Ectodermal cell (in vitro differentiated cells): ENCODE measurements around the gene PARN. TPM values are rescaled to one million over a fixed set of nuclear protein-coding genes. Genes with fewer than 3 reads are reported as not detected.

Experiments
- H3K27ac ChIP-seq: 2 replicates; pipeline ENCODE4 v1.7.0; 2013; ENCODE audit warnings: mild to moderate bottlenecking, low read depth, low read length; ENCODE audit not compliant: insufficient read depth, poor library complexity, severe bottlenecking
- H3K27me3 ChIP-seq: 2 replicates; pipeline ENCODE4 v1.7.0; 2013; ENCODE audit warnings: mild to moderate bottlenecking, low read length; ENCODE audit not compliant: insufficient read depth, control insufficient read depth, poor library complexity, severe bottlenecking
- H3K36me3 ChIP-seq: one replicate; pipeline ENCODE4 v1.7.0; 2013; ENCODE audit warnings: low read length; ENCODE audit not compliant: control insufficient read depth, insufficient read depth
- H3K4me1 ChIP-seq: one replicate; pipeline ENCODE4 v1.7.0; 2013; ENCODE audit warnings: low read length; ENCODE audit not compliant: control insufficient read depth, insufficient read depth
- H3K4me3 ChIP-seq: 2 replicates; pipeline ENCODE4 v1.7.0; 2013; ENCODE audit warnings: low read depth, low read length, control low read depth; ENCODE audit not compliant: insufficient read depth
- H3K9me3 ChIP-seq: 2 replicates; pipeline ENCODE4 v1.7.0; 2013; ENCODE audit warnings: mild to moderate bottlenecking, low read length, moderate library complexity; ENCODE audit not compliant: control insufficient read depth
- WGBS, 2 experiments: methylation state at CpG; one replicate each; pipeline ENCODE4 v1.1.7; 2013; ENCODE audit warnings: missing lambda C conversion rate in 2 of 2; 5-methylcytosine and 5-hydroxymethylcytosine counted together
- polyA plus RNA-seq, 4 experiments: library from polyadenylated mRNA; stranded (reverse); fragments of 50-300 nt; gene quantifications; one replicate each; pipeline ENCODE4 v1.2.3, GENCODE V29; 2013

Gene PARN, protein sequence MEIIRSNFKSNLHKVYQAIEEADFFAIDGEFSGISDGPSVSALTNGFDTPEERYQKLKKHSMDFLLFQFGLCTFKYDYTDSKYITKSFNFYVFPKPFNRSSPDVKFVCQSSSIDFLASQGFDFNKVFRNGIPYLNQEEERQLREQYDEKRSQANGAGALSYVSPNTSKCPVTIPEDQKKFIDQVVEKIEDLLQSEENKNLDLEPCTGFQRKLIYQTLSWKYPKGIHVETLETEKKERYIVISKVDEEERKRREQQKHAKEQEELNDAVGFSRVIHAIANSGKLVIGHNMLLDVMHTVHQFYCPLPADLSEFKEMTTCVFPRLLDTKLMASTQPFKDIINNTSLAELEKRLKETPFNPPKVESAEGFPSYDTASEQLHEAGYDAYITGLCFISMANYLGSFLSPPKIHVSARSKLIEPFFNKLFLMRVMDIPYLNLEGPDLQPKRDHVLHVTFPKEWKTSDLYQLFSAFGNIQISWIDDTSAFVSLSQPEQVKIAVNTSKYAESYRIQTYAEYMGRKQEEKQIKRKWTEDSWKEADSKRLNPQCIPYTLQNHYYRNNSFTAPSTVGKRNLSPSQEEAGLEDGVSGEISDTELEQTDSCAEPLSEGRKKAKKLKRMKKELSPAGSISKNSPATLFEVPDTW
- polyA plus RNA-seq (2013, experiment 1 of 4): 38.6 TPM
- 40.9 TPM for polyA plus RNA-seq (2013, experiment 2 of 4)
- polyA plus RNA-seq (2013, experiment 3 of 4): 31.6 TPM
- 34.9 TPM for polyA plus RNA-seq (2013, experiment 4 of 4)

DNA sequence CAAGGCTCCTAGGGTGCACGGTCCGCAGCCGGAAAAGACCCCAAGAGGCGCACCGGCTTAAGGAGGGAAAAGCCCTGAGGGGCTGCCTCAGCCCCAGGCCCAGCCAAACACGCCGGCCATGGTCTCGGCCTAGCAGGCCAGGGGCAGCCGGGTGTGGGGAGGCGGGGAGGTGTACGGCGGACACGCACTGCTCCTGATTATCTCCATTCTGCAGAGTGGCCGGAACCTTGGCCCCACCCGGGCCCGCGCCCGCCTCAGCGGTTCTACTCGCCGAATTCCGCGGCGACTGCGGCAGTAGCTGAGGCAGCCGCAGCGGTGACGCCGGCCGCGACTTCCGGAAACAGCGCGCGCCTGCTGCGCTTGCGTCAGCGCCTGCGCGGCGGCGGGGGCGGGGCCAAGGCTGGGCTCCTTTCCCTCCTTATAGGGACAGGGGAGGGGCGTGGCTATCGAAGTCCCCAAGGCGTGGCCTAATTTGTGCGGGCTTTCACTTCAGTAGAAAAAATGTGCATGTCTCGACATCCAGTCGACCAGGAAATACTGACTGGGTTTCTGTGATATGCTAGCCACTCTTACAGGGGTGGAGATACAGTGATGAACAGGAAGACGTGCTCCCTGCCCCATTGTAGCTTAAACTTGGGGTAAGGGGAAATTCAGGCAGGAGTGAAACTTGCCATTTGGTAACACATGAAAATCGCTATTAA, at the start of gene PARN:
Gene PARN (minus strand): TSS at position 342 of the 701 bp plus-strand sequence. CDS start 135 bp downstream, at position 207.
- 2% methylated on average over 51 of the region's 51 CpGs for WGBS, 2 experiments
- Histone ChIP-seq H3K9me3 (no peaks in the 10 kb centered on the region), H3K36me3 (peaks cover 9% of the 10 kb centered on the region), H3K4me3 (peak within 1 kb of the TSS; percentile 91), H3K27ac (peak within 1 kb of the TSS; percentile 86), H3K4me1 (peaks cover 2% of the 10 kb centered on the region), H3K27me3 (no peaks in the 10 kb centered on the region)

DNA sequence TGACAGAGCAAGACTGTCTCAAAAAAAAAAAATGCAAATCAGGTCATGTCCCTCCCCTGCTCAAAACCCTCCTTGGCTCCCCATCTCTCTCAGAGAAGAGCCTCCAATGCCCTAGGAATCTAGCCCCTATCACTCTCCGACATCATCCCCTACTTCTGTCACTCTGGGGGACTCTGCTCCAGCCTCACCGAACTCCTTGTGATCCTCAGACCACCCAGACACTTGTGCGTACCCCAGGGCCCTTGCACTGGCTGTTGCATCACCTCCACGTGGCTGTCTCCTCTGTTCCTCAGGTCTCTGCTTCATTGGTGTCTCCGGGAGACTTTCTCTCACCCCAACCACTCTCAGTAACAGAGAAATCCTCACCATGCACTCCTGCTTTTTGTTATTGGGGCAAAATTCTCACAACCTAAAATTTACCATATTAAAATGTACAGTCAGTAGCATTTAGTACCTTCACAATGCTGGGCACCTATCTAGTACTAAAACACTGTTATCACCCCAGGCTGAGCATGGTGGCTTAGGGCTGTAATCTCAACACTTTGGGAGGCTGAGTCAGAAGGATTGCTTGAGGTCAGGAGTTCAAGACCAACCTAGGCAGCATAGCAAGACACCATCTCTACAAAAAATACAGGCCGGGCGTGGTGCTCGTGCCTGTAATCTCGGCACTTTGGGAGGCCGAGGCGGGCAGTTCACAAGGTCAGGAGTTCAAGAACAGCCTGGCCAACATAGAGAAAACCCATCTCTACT, 48.9 kb upstream of the PARN start:
- H3K9me3 ChIP-seq: no peaks in the 10 kb centered on the region
- WGBS, 2 experiments: 75 to 79% methylated on average over 11 of the region's 11 CpGs
- no peaks in the 10 kb centered on the region for H3K27me3 ChIP-seq
- no peaks in the 10 kb centered on the region for H3K4me1 ChIP-seq
- H3K36me3 ChIP-seq: no peaks in the 10 kb centered on the region
- no peak overlapping the region for H3K27ac ChIP-seq
- no peak overlapping the region for H3K4me3 ChIP-seq

DNA sequence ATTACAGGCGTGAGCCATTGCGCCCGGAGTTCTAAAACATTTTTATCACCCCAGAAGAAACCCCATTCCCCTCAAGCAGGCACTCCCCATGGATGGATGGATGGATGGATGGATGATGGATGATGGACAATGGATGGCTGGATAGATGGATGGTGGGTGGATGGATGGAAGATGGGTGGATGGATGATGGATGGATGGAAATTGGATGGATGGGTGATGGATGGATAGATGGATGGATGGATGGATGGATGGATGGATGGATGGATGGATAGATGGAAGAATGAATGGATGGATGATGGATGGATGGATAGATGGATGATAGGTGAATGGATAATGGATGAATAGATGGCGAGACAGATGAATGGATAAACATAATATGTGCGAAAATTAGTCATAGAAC, 47.6 kb upstream of the PARN start:
- 94 to 97% methylated on average over 5 of the region's 5 CpGs for WGBS, 2 experiments
- Histone ChIP-seq H3K36me3 (no peaks in the 10 kb centered on the region), H3K4me3 (no peak overlapping the region), H3K9me3 (no peaks in the 10 kb centered on the region), H3K27me3 (no peaks in the 10 kb centered on the region), H3K4me1 (no peaks in the 10 kb centered on the region), H3K27ac (no peak overlapping the region)

DNA sequence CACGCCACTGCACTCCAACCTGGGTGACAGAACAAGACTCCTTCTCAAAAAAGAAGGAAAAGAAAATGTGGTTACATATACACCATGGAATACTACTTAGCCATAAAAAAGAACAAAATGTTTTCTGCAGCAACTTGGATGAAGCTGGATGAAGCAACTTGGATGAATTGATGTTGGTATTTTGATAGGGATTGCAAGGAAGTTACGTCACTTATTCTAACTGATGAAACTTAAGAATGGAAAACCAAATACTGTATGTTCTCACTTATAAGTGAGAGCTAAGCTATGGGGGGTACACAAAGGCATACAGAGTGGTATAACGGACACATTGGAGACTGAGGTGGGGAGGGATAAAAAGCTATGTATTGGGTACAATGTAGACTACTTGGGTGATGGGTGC, 46.6 kb upstream of the PARN start:
- whole genome bisulfite sequencing, 2 experiments: 87 to 90% methylated on average over 3 of the region's 3 CpGs
- H3K4me1 ChIP-seq: no peaks in the 10 kb centered on the region

DNA sequence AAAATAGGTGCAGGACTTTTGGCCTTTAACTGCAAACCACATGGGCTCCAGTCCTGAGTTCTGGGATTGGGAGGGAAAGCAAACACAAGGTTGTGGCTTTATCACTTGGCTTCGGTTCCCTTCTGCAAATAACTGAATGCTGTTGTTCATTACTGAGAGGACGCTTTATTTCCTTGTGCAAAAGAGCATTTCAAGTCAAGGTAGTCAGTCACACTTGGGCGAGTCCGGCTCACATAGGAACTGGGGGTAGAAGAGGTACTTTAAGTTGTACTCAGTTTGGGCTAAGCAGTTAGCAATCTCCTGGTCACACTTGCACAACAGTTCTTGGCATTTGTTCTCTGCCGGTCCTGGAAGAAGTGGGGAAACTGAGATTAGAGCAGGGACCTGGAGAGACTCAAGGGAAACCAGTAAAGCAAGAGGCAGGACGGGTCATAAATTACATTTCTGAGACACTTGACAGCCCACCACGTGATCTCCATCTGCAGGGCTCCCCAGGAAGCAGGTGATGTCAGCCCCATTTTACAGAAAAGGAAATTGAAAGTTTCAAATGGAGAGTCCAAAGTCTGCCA, 42.4 kb upstream of the PARN start:
- WGBS, 2 experiments: 82 to 85% methylated on average over 7 of the region's 7 CpGs
- no peaks in the 10 kb centered on the region for H3K27me3 ChIP-seq
- no peaks in the 10 kb centered on the region for H3K4me1 ChIP-seq

More for the DNA sequence above, 46.6 kb upstream of the PARN start:
- no peaks in the 10 kb centered on the region for H3K36me3 ChIP-seq
- H3K4me3 ChIP-seq: no peak overlapping the region
- H3K27me3 ChIP-seq: no peaks in the 10 kb centered on the region
- no peak overlapping the region for H3K27ac ChIP-seq
- H3K9me3 ChIP-seq: no peaks in the 10 kb centered on the region

DNA sequence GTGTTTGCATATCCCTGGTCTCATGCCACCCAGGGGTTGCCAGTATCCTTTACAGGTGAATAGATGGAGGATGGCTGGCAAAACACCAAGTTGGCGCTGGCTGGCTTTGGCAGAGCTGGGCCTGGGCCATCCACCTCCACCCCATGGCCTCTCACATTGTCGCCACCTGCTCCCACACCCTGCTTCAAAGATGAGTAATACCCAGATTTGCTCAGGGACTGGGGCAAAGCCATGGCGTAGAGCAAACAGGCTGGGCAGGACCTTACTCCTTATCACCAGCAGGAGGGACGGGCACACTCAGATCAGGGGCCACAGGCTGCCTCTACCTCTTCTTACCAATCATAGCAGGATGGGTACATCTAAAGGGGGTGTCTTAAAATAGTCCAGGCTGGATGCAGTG, 39.7 kb upstream of the PARN start:
- Histone ChIP-seq H3K27me3 (no peaks in the 10 kb centered on the region), H3K4me1 (no peaks in the 10 kb centered on the region), H3K9me3 (no peaks in the 10 kb centered on the region), H3K27ac (no peak overlapping the region), H3K4me3 (no peak overlapping the region), H3K36me3 (peaks cover 18% of the 10 kb centered on the region)
- 93% methylated on average over 4 of the region's 4 CpGs for WGBS, 2 experiments

More for the DNA sequence above, 42.4 kb upstream of the PARN start:
- H3K4me3 ChIP-seq: no peak overlapping the region
- no peaks in the 10 kb centered on the region for H3K9me3 ChIP-seq
- H3K36me3 ChIP-seq: no peaks in the 10 kb centered on the region
- no peak overlapping the region for H3K27ac ChIP-seq

DNA sequence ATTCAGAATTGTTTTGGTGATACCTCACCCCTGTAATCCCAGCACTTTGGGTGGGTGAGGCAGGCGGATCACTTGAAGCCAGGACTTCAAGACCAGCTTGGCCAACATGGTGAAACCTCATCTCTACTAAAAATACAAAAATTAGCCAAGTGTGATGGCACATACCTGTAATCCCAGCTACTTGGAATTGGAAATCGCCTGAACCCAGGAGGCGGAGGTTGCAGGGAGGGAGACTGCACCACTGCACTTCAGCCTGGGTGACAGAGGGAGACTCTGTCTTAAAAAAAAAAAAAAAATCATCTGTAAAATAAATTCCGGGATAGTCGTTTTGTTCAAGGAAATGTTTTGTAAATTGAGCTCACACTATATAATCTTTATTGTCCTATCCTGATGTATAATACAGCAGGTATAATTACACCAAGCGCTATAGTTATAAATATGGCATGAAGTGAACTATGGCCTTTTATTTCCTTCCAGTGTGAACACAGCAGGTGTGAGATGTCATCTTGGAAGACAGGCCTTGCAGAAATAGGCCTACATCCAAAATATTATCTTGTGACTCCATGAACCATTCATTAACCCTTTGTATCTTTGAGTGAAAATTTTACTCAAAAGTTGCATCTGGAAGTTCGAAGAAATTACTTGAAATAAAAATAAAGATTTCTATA, 38.6 kb upstream of the PARN start:
- Histone ChIP-seq H3K27me3 (no peaks in the 10 kb centered on the region), H3K4me1 (no peaks in the 10 kb centered on the region), H3K27ac (no peak overlapping the region), H3K36me3 (peaks cover 26% of the 10 kb centered on the region), H3K9me3 (no peaks in the 10 kb centered on the region), H3K4me3 (no peak overlapping the region)
- WGBS, 2 experiments: 90 to 94% methylated on average over 4 of the region's 7 CpGs

DNA sequence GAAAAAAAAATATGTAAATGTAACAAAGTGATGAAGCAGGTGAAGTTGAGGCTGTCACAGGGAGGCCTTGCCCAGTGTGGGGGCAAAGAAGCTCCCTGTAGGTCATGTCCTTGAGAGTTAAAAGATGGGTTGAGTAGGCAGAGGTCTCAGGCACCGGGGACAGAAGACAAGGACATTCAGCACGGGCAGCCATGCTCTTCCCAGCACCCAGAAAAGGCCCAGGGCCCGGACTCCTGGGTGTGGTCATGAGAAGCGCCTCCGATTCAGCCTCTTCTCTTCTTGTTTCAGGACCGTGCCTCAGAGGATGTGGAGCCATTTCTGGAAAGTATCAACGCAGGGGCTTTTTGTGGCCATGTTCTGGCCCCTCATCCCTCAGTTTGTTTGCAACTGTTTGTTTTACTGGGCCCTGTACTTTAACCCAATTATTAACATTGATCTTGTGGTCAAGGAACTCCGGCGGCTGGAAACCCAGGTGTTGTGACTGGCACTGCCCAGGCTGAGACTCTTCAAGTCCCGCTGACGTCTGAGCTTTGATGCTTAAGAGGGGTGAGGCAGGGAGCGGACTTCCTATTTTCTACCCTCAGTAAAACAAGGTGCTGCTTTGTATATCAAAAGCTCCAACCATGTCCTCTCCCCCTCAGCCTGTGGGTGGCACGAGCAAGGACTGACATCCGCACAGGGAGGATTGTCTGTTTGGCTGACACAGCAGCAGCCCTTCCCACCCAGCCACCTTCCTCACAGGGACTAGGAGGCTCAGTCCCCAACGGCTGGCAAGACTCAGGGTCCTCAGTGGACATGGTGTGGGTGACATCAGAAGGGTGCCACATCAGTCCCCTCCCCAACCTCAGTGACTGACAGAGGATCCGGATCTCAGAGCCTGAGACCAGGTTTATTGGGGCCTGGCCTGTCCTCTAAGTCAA, 37.5 kb upstream of the PARN start:
- Histone ChIP-seq H3K4me3 (no peak overlapping the region), H3K9me3 (no peaks in the 10 kb centered on the region), H3K36me3 (peaks cover 28% of the 10 kb centered on the region), H3K4me1 (no peaks in the 10 kb centered on the region), H3K27ac (no peak overlapping the region), H3K27me3 (no peaks in the 10 kb centered on the region)
- 91 to 92% methylated on average over 16 of the region's 16 CpGs for WGBS, 2 experiments
